D721Med (cell line): ENCODE data around the gene ELK4.

Experiments
- DNase-seq: peaks from one replicate; pipeline ENCODE4 v3.0.0; 2011; ENCODE audit warnings: low spot score; ENCODE audit not compliant: insufficient read length
- FAIRE-seq: peaks from 2 replicates; lab custom pipeline; 2011; peaks lifted over from hg19 to GRCh38; lab: Jason Lieb, UNC
- TF ChIP-seq, protein P1 (sequence below): IDR thresholded peaks from 2 replicates; pipeline ENCODE4 v1.5.1; 2012; ENCODE audit warnings: mild to moderate bottlenecking, control low read depth; ENCODE audit not compliant: insufficient read depth; ENCODE audit errors: missing control alignments

ELK4 gene

DNA sequence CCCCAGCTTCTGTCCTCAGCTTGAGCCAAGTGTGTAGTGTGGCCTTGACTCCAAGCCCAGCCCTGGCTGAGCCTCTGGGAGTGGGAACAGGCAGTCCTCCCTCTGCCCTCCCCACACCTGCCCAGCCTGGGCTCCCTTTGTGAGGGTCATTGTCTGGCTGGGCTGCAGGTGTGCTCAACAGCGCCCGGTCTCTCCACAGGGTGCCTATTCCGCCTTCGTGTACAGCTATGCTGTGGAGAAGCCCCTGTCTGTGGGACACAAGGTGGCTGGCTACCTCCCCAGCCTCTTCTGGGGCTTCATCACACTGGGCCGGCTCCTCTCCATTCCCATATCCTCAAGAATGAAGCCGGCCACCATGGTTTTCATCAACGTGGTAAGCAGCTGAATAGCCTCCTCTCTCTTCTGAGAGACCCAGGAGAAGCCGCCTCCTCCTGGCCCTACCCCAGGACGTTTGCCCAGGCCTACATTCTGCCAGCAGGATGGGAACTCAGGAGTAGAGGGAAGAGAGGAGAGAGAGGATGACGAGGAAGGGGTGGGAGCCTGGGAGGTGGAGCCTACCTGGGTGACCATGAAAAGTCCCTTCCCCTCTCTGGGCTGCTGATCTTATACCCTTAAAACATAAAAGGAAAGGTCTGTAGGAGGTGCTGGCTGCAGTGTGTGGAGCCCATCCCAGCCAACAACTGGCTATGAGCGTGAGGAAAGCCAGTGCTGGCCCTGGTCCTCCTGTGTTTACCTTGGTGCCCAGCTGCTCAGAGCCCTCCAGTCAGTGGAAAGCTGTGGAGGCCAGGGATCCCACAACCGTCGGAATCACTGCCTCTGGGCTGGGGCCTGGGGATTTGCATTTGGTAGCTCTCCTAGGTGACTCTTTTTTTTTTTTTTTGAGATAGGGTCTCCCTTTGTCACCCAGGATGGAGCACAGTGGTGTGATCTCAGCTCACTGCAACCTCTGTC lies 45.7 kb downstream of the ELK4 start:
- DNase-seq = no peak
- no peak for FAIRE-seq
- TF ChIP-seq, protein P1, sequence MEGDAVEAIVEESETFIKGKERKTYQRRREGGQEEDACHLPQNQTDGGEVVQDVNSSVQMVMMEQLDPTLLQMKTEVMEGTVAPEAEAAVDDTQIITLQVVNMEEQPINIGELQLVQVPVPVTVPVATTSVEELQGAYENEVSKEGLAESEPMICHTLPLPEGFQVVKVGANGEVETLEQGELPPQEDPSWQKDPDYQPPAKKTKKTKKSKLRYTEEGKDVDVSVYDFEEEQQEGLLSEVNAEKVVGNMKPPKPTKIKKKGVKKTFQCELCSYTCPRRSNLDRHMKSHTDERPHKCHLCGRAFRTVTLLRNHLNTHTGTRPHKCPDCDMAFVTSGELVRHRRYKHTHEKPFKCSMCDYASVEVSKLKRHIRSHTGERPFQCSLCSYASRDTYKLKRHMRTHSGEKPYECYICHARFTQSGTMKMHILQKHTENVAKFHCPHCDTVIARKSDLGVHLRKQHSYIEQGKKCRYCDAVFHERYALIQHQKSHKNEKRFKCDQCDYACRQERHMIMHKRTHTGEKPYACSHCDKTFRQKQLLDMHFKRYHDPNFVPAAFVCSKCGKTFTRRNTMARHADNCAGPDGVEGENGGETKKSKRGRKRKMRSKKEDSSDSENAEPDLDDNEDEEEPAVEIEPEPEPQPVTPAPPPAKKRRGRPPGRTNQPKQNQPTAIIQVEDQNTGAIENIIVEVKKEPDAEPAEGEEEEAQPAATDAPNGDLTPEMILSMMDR = no peak

DNA sequence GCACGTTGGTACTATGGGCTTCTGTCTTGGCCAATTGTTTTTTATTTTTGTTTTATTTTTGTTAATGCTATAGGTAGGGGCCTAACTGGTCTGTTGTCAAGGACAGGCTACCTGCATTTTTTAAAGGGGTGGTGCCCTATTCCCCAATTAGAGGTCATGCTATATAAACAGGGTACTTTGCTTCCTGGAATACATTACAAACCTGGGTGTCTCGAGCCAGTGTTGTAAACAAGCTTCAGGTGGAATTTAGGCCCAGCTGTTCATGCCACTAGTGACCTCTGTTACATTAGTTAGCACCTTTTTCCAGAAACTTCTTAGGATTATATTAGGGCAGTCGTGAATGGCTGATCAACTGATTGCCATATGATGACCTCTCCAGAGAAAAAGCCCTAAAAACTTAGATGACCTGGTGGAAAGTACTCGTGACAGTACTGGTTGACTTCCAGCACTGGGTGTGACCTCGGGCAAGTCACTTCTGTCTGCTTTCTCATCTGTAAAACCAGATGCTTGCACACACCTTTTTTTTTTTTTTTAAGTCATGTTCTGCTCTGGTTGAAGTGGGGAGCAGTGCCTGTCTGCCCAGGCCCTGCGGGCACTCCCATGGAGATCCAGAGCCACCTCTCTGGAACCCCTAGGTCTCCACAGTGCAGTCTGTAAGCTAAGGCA lies 46.5 kb downstream of the ELK4 start:
- FAIRE-seq (no peak), DNase-seq (no peak)
- TF ChIP-seq, protein P1 = no peak

DNA sequence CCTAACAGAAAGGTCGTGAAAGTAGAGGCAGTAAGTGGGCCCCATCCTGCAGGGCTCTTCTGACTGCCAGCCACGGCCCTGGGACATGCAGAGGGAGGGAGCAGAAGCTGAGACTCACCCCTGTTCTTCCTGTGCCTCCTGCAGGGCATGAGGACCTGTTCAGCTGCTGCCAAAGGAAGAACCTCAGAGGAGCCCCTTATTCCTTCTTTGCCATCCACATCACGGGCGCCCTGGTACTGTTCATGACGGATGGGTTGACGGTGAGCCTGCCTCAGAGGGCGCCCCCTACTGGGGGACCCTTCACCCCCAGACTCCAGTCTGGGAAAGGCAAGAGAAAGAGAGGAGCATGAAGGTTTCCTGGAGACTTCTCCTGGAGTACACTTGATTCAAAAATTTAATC lies 47.1 kb downstream of the ELK4 start:
- no peak for DNase-seq
- TF ChIP-seq, protein P1 = peak; percentile 35
- no peak for FAIRE-seq

DNA sequence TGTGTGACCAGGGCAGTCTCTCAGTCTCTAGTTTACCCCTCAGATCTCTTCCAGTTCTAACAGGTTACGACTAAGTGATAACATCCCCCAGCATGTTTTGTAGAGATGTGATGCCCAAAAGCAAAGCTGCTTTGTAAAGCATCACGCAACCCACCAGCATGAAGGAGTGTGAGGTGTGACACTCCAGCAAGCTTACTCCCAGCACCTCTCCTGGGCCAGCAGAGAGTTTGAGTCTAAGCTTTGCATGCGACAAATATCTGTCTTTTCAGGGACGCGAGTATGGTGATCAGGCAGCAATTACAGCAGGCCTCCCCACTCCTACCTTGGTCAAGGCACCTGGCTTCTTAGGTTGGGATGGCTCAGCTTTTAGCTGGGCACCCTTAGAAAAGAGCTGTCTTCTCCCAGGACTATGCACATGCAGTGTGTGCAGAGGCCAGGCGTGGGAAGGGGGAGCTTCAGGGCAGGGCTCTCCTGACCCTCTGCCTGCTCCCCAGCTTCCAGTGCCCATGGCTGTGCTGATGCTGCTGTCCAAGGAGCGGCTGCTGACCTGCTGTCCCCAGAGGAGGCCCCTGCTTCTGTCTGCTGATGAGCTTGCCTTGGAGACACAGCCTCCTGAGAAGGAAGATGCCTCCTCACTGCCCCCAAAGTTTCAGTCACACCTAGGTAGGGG lies 48.2 kb downstream of the ELK4 start:
- FAIRE-seq = no peak

DNA sequence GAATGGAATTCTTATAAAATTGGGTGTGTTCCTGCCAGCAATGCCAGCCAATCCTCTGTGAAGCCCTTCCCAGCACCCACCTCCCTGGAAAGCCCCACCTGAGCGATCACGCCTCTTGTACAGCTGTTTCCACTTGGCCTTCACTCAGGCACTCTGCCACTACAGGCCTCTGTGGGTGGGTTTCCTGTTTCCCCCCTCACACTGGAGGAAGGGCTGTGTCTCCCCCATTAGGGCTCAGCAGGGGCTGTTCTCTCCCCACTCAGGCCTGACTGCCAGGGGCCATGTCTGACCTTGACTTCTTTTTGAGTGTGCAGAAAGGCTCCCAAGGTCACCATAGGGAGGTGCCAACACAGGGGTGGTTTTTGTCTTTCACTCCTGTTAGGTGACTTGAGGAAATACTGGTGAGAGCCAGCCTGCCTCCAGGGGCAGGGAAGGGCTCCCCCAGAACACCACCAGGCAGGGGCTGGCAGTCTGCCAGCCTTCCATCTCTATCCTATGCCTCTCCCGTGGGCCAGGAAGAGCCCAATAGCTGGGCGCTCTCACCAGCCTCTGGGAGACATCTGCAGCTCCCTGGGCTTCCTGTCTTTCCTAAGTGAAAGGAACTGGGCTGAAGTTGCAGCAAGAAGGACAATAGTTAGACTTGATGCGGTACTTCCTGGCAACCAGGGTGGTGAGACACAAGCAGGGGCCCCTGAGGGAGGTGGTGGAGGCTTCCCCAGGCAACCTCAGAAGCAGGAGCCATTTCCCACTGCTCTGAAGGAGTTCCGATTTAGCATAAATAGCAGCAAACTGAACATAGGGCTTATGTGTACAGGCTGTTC lies 49.1 kb downstream of the ELK4 start:
- no peak for DNase-seq
- TF ChIP-seq, protein P1 = no peak
- no peak for FAIRE-seq

More for the DNA sequence above, 48.2 kb downstream of the ELK4 start:
- no peak for DNase-seq
- TF ChIP-seq, protein P1 = no peak

DNA sequence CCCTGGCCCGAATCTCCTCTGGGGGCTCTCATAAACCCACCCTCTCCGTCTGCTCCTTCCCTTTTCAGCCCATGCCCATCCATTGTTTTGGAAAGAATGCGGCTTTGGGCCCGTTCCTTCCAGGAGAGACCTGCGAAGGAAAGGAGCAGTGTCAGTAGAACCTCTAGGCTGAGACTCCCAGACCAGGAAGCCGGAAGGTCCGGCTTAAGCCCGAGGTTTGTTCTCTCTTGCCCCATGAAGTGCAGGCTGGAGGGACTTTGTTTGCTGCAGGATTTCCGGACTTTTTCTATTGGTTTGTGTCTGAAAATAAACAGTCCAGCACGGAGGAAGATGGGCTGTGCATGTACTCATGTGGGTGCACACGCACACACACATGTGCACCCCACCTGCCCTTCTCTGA lies 49.8 kb downstream of the ELK4 start:
- DNase-seq = no peak
- TF ChIP-seq, protein P1 = no peak
- FAIRE-seq = no peak
